Muscle of arm (tissue), 12 donors: Measurements from ENCODE around the gene VGF. TPM values are rescaled to one million over a fixed set of nuclear protein-coding genes. Genes with fewer than 3 reads are reported as not detected.

Experiments used
- DNase-seq: peaks from one replicate; pipeline ENCODE4 v3.0.0-alpha.2; 2013
- polyA plus RNA-seq, 12 donors: library from polyadenylated mRNA; unstranded; fragments of 120-200 nt; gene quantifications; one replicate each; pipeline ENCODE4 v1.2.1, GENCODE V29; 2013; ENCODE audit not compliant: insufficient read length in 12 of 12

VGF gene
- polyA plus RNA-seq, 12 donors = not detected

GRCh38 chr7:101166909-101167644 is 1.7 kb upstream of the VGF start:
- DNase-seq = no peak

DNA sequence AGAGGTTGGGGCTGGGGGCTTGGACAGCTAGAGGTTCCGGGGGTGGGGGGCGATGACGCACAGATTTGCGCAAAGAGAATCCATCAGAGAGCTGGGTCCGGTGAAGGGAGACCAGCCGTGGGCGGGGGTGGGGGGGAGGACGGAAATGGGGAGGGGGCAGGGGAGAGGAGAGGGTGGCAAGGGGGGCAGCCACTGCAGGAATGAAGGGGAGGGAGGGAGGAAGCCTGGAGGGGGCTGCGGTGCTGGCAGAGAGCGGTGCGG is 1.2 kb upstream of the VGF start:
- no peak for DNase-seq

DNA sequence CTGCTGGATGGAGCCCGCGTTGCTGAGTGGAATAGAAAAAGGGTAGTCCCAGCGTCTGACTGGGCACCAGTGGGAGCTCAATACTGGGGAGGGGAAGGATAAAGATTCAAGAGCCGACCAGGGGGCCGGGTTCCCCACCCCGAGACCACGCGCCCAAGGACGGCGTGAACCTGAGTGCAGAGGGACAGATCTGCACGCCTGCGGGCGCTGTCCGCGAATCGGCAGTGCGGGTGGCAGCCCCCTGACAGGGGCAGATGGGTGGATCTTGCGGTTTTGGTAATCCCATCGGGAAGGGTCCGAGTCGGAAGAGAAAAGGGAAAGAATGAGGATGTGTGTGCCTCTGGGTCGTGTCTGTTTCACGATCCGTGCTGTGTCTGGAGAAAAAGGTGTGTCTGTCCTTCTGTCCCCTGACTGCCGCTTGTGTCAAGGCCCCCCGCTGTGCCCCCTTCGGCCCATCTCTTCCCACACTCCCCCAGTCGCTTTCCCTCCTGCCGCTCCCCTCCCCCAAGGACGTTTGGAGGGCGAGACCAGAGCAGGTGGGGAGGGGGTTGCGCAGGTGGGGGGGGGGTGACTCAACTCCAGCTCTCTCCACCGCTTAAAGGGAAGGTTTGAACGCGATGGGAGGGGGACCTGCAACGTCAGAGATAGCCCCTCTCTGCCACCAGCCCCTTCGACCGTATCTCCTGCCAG is 734 bp upstream of the VGF start:
- no peak for DNase-seq

DNA sequence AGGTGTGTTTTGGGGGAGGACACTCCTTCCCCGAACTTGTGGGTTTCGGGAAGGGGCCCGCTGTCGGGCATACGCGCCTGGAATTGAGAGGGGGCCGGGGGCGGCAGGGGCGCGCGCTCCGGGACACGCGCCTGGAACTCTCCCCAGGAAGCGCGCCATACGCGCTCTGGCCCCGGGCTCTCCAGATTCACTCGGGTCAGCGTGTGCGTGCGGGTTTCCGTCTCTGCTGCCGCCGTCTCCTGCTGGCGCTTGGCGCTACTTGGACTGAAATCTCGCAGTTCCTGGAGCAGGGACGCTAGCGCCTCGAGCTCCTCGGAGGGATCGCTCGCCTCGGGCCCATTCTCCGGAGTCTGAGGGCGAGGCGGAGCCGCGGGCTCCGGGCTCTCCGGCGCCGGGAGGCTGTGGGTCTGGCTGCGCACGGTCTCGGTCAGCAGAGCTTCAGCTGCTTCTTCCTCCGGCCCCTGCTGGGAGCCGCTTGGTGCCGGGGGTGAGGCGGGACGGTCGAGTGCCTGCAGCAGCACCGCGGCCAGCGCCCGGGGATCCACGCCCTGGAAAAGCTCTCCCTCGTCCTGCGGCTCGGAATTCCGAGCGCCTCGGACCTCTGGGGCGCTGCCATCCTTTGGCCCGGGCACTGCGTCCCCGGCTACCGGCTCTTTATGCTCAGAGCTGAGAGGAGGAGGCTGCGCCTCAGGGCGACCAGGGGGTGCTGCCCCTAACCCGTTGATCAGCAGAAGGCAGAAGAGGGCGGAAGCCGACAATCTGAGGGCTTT is 1.1 kb downstream of the VGF start:
- no peak for DNase-seq

- DNase-seq = no peak
Measured at GRCh38 chr7:101163279-101164070, 1.9 kb downstream of the VGF start.

GRCh38 chr7:101162551-101163278 is 2.7 kb downstream of the VGF start:
- DNase-seq = no peak

DNA sequence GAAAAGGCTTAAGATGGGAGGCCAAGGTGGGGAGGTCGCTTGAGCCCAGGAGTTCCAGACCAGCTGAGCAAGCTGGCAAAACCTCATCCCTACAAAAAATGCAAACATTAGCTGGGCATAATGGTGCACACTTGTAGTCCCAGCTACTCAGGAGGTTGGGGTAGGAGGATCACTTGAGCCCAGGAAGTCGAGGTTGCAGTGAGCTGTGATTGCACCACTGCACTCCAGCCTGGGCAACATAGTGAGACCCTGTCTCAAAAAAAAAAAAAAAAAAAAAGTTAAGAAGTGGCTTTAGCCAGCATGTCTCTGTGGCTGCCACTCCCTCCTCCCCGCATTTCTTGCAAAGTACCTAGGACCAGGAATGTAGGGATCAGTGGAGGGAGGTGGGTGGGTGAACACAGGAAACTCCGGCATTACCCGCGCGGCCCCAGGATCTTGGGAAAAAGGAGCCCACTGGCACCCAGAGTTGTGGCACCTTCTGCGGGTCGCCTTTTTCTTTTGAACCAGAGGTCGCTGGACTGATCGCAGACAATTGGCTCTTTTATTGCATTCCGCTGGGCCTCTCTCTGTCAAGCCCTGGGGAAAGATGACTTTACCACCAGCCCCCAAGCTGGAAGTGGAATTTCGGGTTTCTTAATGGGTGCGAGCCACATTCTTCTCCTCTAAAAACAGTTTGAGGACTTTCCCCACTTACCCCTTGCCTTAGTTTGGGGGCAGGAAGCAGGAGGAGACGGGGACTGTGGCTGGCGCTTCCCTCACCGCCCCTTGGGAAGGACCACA is 3.5 kb downstream of the VGF start:
- no peak for DNase-seq

DNA sequence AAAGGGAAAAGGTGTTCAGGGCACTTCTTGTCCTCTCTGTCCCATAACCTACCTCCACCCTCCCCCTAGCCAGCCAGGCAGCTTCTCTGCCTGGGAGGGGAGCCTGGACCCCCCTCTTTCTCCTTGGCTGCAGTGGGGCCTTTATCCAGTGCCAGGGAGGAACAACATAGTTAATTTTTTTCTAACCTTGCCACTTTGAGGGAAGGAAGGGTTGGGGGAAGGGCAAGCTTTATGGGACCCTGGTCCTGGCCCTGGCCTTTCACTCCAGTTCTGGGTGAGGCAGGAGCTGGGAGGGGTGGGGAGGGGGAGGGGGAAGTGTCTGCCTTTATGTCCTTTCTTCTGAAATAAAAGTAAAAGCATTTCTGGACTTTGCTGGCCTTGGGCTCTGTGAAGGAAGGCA is 4.5 kb downstream of the VGF start:
- no peak for DNase-seq

GRCh38 chr7:101159696-101160674 is 5.4 kb downstream of the VGF start:
- DNase-seq = no peak

- no peak for DNase-seq
Measured at GRCh38 chr7:101156866-101157589, 8.3 kb downstream of the VGF start.

DNA sequence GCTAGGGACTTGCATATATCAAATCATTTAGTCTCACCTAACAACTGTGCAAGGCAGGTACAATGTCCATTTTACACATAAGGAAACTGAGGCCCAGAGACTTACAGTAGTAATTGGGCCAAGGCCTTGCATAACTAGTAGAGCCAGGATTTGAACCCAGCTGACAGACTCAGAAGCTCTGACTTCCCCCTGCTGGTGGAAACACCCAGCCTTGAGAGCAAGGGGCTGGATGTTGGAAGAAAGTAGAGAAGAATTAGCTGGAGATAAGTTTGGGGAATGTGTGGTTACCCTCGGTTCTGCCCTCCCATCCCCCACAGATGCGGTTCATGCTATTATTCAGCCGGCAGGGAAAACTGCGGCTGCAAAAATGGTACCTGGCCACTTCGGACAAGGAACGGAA is 9.1 kb downstream of the VGF start:
- no peak for DNase-seq

DNA sequence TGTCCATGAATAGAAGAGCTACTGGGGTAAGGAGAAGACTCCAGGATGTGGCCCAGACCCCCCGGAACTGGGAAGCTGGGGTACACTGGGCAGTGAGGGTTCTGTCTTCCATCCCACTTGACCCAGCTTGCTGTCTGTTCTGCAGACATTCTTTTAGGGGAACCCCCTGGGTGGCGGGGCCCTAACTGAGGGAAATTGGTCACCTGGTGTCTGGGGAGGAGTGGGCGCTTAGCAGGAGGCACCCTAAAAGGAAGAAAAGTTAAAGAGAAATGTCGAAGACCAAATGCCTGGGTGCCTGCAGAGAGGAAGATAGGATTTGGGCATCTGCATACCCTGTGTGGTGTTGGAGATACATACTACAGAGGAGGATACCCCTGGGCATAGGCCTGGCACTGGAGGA is 10.1 kb downstream of the VGF start:
- DNase-seq = no peak

GRCh38 chr7:101154693-101155102 is 10.7 kb downstream of the VGF start:
- no peak for DNase-seq

DNA sequence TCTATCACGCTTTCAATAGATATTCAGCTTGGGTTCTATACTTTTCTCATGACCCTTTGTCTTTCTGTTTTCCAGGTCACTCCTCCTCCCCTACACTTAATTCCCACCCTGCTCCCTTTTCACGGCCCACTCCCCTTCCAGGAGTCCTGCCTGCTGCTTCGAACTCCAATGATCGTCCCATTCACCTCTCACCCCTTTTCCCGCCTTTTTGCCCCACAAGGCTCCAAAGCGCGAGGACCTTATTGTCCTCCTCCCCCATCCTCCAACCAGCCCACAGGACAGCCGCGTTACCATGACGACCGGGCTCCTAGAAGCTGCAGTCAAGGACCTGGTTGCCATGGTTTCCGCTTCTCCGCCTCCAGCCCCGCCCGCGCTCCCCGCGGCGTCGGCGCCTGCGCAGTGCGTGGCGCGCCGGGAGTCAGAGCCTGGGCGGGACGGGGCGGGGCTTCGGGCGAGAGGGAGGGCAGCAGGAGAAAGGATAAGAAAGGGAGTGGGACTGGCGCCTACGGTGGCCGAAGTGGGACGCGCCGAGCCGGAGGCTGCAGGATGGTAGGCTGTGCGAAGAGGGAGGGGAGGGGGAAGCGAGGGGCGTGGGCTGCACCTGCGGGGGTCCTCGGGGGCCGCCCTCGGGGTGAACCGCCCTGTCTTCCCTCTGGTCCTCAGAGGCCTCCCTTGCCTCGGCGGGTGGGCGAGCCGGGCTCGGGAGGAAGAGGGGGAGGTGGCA is 11.2 kb downstream of the VGF start, which contains the start of gene AP1S1:
Gene AP1S1 (plus strand): TSS at position 508 of the 724 bp plus-strand sequence. CDS start 39 bp downstream, at position 547.
- DNase-seq = peak; percentile 92

DNA sequence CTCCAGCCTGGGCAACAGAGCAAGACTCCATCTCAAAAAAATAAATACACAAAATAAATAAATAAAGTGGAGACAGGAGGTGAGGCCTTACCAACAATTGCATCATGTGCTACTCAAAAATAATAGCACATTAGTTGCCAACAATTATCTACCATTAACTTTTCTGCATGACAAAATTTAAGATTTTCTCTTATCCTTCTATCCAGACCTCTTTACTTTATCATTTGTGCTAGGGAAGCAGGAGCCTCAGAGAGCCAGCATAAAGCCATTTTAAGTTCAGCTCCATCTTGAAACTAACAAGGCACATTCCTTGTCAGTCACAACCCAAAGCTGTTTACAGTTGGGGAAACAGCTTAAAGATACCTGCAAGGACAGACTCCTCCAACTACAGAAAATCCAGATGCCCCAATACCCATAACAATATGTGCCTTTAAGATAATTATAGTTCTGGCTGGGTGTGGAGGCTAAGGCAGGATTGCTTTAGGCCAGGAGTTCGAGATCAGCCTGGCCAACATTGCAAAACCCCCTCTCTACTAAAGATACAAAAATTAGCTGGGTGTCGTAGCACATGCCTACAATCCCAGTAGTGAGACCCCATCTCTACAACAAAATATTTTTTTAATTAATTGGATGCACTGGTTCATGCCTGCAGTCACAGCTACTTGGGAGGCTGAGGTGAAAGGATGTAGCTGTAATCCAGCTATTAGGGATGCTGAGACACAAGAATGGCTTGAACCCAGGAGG is 13.3 kb downstream of the VGF start:
- no peak for DNase-seq

DNA sequence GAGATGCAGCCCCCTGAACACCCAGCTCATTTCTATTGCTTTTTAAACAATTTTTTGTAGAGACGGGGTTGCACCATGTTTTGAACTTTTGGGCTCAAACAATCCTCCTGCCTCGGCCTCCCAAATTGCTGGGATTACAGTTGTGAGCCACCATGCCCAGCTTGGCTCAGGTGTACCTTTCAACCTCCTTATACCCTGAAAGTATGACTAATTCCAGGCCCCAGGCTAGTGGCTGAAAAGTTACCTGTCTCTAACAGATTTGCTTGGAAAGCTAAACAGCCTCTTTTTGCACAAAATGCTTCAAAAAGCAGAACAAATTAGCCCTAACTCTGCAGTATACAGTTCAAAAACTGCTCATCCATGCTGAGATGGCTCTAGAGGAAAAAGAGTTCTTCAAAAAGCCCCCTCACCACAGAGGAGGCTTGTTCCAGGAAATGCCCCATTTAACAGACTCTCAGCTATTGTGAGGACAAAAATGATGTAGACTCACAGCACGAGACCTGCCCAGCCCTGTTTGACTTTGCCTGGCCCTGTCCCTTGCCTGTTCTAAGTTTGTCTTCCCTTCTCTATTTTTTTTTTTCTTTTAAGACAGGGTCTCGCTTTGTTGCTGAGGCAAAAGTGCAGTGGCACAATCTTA is 24.5 kb downstream of the VGF start:
- no peak for DNase-seq

- no peak for DNase-seq
Measured at GRCh38 chr7:101140339-101140699, 25.1 kb downstream of the VGF start.
